Measurements from ENCODE around the gene PALD1.

- TF ChIP-seq POLR2A (IDR thresholded peaks at IDR 0.05; ENCODE audit: low read length) (no peak), GATA1 (IDR thresholded peaks at IDR 0.05; ENCODE audit: low read depth, low read length) (no peak)
Observed at GRCh38 chr10:70575486-70575873, 96.9 kb downstream of the PALD1 start.

Measured in erythroblast (primary cell).